Measurements from ENCODE around the gene CAMK2B. TPM values are rescaled to one million over a fixed set of nuclear protein-coding genes. Genes with fewer than 3 reads are reported as not detected.

Gene CAMK2B
- total RNA-seq, 2 experiments from 2014 or later: 0.11 TPM; not detected in 1

DNA sequence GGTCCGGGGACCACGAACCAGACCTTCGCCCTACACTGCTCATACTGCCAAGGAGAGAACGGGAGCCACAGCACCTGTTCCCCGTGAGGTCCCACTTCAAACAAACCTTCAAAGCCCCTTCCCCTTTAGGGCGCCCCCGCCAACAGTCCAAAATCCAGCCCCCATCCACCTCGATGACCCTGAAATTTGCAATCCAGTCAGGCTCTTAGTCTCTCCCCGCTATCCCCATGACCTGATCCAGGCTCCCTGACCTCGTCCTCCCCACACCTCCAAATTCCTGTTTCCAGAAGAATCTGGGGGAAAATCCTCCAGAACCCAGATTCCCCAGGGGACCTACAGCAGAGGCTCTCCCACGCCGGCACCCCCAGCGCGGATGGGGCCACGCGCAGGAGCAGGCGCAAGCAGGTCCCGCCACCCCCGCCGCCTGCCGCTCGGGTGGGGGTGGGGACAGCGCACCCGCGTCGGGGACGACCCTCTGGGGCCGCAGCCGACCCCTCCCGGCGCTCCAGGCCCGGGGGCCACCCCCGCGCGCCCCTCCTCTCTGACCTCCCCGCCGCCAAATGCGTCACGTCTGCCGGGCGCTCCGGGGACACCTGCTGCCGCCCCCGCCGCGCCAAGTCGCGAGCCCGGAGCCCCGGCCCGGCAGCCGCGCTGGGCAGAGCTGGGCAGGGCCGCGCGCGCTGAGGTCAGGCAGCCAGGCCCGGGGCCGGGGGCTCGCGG lies 753 bp downstream of the CAMK2B start:
- Mint-ChIP-seq H3K27me3 (peaks cover 40% of the 10 kb centered on the region), H3K4me1 (peaks cover 3% of the 10 kb centered on the region), H3K36me3 (no peaks in the 10 kb centered on the region), H3K27ac (no peak overlapping the region), H3K9me3 (no peaks in the 10 kb centered on the region), H3K4me3 (peak overlapping the region; percentile 35)
- DNase-seq (no peak), ATAC-seq (ENCODE audit: low read depth) (no peak)
- POLR2A ChIA-PET: no interaction called here

- DNase-seq (no peak), ATAC-seq (ENCODE audit: low read depth) (no peak)
- H3K9me3 Mint-ChIP-seq: no peaks in the 10 kb centered on the region
- H3K27ac Mint-ChIP-seq: no peak overlapping the region
- H3K36me3 Mint-ChIP-seq: no peaks in the 10 kb centered on the region
- H3K4me3 Mint-ChIP-seq: peak overlapping the region; percentile 35
- H3K27me3 Mint-ChIP-seq: peaks cover 40% of the 10 kb centered on the region
- POLR2A ChIA-PET: no interaction called here
- H3K4me1 Mint-ChIP-seq: peaks cover 3% of the 10 kb centered on the region
Observed at GRCh38 chr7:44324204-44324480, 1.3 kb downstream of the CAMK2B start.

- H3K9me3 Mint-ChIP-seq: no peaks in the 10 kb centered on the region
- H3K27me3 Mint-ChIP-seq: peaks cover 40% of the 10 kb centered on the region
- no peak for DNase-seq
- no peak overlapping the region for H3K4me3 Mint-ChIP-seq
- peaks cover 3% of the 10 kb centered on the region for H3K4me1 Mint-ChIP-seq
- POLR2A ChIA-PET: no interaction called here
- no peak overlapping the region for H3K27ac Mint-ChIP-seq
- ATAC-seq (ENCODE audit: low read depth): no peak
- no peaks in the 10 kb centered on the region for H3K36me3 Mint-ChIP-seq
Observed at GRCh38 chr7:44323381-44324203, 1.8 kb downstream of the CAMK2B start.

DNA sequence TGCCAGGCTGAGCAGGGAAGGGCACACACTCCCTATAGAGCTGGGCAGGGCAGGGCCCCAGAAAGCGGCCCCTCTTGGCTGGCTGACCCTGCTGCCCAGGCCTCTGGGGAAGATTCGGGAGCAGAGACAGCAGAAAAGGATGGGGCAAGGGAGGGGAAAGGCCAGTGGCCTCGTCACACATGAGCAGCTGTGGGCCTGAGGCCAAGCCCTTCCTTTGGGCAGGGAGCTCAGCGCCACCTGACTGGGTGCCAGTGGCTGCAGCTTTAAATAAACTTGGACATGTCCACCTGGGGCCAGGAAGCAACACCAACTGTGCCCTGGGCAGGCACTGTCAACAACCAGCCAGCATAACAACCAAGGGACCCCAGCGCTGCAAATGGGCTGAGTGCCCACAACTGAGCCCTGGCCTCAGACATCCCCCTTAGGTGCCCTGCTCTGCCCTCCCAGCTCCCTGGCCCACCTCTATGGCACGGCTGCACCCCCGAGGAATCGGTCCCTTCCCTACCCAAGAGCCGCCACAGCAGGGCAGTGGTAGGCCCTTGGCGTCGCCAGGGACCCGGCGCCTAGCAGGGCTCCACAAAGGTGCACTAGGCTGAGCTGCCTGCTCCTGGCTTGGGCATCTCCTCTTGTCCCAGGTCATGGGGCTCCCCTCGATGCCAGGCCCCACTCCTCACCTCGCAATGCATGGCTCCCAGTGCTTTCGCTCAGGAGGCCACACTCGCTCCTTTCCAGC lies 2.6 kb downstream of the CAMK2B start:
- Mint-ChIP-seq H3K4me3 (no peak overlapping the region), H3K27me3 (peaks cover 40% of the 10 kb centered on the region), H3K27ac (no peak overlapping the region), H3K4me1 (peaks cover 3% of the 10 kb centered on the region), H3K9me3 (no peaks in the 10 kb centered on the region), H3K36me3 (no peaks in the 10 kb centered on the region)
- ATAC-seq (ENCODE audit: low read depth) (no peak), DNase-seq (no peak)
- POLR2A ChIA-PET: no interaction called here

DNA sequence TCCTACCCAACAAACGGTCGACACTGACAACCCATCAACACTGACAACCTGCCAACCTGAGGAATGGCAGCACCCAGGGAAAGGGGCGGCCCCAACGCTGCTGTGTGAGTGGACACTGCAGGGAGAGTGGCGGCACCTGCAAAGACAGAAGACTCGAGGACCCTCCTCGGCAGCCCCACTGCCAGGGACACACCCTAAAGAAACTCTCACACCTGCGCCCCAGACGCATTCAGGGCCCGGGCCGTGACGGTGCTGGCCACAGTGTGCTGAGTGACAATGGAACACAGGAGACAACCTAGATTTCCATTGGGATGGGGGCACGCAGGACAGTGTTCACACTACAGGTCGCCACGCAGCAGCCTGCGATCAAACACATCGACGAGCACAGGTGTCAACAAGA lies 3.6 kb downstream of the CAMK2B start:
- Mint-ChIP-seq H3K4me3 (no peak overlapping the region), H3K27me3 (peaks cover 38% of the 10 kb centered on the region), H3K36me3 (no peaks in the 10 kb centered on the region), H3K4me1 (peaks cover 3% of the 10 kb centered on the region), H3K27ac (no peak overlapping the region), H3K9me3 (no peaks in the 10 kb centered on the region)
- ATAC-seq (ENCODE audit: low read depth): no peak
- DNase-seq: no peak
- POLR2A ChIA-PET: no interaction called here

GRCh38 chr7:44320794-44321371 lies 4.5 kb downstream of the CAMK2B start:
- peaks cover 33% of the 10 kb centered on the region for H3K27me3 Mint-ChIP-seq
- no peak overlapping the region for H3K27ac Mint-ChIP-seq
- H3K9me3 Mint-ChIP-seq: no peaks in the 10 kb centered on the region
- H3K36me3 Mint-ChIP-seq: no peaks in the 10 kb centered on the region
- POLR2A ChIA-PET: no interaction called here
- ATAC-seq (ENCODE audit: low read depth) (no peak), DNase-seq (no peak)
- H3K4me1 Mint-ChIP-seq: peaks cover 2% of the 10 kb centered on the region
- no peak overlapping the region for H3K4me3 Mint-ChIP-seq

DNA sequence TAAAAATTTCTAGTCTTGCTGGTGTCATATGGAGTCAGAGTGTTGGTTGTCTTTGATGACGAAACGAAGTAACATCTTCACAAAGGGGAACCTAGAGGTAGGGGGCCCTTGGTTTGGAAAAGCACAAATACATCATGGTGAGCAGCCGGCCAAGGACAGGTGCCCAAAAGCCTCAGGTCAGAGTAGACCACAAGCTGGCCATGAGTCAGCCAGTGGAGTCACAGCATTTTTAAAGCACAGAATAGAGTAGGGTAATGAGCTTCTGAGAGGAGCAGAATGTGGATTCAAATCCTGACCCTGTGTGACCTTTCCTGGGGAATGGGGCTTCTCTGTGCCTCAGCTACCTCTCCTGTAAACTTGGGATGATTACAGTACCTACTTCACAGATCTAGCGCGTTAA lies 5.3 kb downstream of the CAMK2B start:
- Mint-ChIP-seq H3K36me3 (no peaks in the 10 kb centered on the region), H3K4me1 (no peaks in the 10 kb centered on the region), H3K4me3 (no peak overlapping the region), H3K27me3 (peaks cover 32% of the 10 kb centered on the region), H3K27ac (no peak overlapping the region), H3K9me3 (no peaks in the 10 kb centered on the region)
- POLR2A ChIA-PET: no interaction called here
- DNase-seq (no peak), ATAC-seq (ENCODE audit: low read depth) (no peak)

DNA sequence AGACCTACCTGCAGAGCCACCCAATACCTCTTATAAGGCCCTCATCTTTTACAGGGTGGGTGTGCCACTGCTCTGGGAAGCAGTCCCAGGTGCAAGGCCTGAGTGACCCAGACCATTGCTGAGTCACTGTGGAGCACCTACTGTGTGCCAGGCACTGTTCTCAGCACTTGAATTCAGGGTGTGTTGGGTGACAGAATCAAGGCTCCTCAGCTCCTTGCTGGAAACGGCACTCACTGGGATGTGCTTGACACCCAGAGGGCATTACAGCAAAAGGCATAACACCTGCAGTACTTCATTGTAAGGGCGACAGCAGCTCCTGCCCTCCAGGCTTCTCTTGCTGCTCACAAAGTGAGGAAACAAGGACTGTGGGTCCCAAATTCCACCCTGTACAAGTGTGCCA lies 7.1 kb downstream of the CAMK2B start:
- POLR2A ChIA-PET: no interaction called here
- peaks cover 21% of the 10 kb centered on the region for H3K27me3 Mint-ChIP-seq
- ATAC-seq (ENCODE audit: low read depth) (no peak), DNase-seq (no peak)
- H3K36me3 Mint-ChIP-seq: no peaks in the 10 kb centered on the region
- no peak overlapping the region for H3K27ac Mint-ChIP-seq
- H3K4me3 Mint-ChIP-seq: no peak overlapping the region
- H3K4me1 Mint-ChIP-seq: no peaks in the 10 kb centered on the region
- no peaks in the 10 kb centered on the region for H3K9me3 Mint-ChIP-seq

DNA sequence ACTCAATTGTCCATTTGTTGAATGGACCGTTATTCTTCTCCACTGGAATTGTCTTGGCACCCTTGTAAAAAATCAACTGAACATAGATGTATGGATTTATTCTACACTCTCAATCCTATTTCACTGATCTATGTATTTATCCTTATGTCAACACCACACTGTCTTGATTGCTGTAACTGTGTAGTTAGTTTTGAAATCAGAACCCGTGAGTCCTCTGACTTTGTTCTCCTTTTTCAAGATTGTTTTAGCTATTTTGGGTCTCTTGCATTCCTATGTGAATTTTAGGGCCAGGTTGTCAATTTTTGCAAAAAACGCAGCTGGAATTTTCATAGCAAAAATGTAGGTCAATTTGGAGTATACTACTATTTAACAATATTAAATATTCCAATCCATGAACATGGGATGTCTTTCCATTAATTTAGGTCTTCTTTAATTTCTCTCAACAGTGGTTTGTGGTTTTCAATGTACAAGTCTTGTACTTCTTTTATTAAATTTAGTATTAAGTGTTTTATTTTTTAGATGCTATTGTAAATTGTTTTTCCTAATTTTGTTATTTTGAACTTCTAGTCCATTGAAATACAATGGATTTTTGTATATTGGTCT lies 10.0 kb downstream of the CAMK2B start:
- Mint-ChIP-seq H3K27ac (no peak overlapping the region), H3K9me3 (no peaks in the 10 kb centered on the region), H3K27me3 (peaks cover 21% of the 10 kb centered on the region), H3K36me3 (no peaks in the 10 kb centered on the region), H3K4me3 (no peak overlapping the region), H3K4me1 (peaks cover under 1% of the 10 kb centered on the region)
- POLR2A ChIA-PET: no interaction called here
- no peak for DNase-seq
- ATAC-seq (ENCODE audit: low read depth): no peak

DNA sequence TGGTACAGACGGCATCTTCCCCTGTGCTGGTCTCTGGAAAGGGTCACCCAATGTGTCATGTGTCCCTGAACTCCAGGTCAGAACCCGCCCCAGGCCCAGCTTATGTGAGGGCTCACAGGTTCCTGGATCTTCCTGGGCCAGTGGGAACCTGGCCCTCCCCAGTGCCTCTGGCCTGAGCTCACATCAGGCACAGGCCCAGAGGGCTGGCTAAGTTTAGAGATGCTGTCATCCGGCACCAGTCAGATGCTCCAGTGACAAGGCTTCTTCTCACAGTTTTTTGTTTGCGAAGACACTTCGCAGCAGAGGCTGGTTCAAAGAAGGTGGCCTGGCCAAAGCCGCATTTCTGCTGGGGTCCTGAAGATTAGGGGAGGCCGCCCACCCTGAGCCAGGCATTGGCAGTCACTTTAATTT lies 11.8 kb downstream of the CAMK2B start:
- ATAC-seq (ENCODE audit: low read depth) (no peak), DNase-seq (no peak)
- H3K4me1 Mint-ChIP-seq: peaks cover 5% of the 10 kb centered on the region
- H3K4me3 Mint-ChIP-seq: no peak overlapping the region
- POLR2A ChIA-PET: no interaction called here
- no peaks in the 10 kb centered on the region for H3K36me3 Mint-ChIP-seq
- no peak overlapping the region for H3K27ac Mint-ChIP-seq
- no peaks in the 10 kb centered on the region for H3K9me3 Mint-ChIP-seq
- H3K27me3 Mint-ChIP-seq: peaks cover 26% of the 10 kb centered on the region

GRCh38 chr7:44313016-44313415 lies 12.4 kb downstream of the CAMK2B start:
- Mint-ChIP-seq H3K27ac (no peak overlapping the region), H3K4me1 (peaks cover 5% of the 10 kb centered on the region), H3K4me3 (no peak overlapping the region), H3K36me3 (no peaks in the 10 kb centered on the region), H3K27me3 (peaks cover 30% of the 10 kb centered on the region), H3K9me3 (no peaks in the 10 kb centered on the region)
- POLR2A ChIA-PET: no interaction called here
- DNase-seq (no peak), ATAC-seq (ENCODE audit: low read depth) (no peak)

- ATAC-seq (ENCODE audit: low read depth) (no peak), DNase-seq (no peak)
- POLR2A ChIA-PET: no interaction called here
- H3K4me1 Mint-ChIP-seq: peaks cover 5% of the 10 kb centered on the region
- no peak overlapping the region for H3K27ac Mint-ChIP-seq
- H3K36me3 Mint-ChIP-seq: no peaks in the 10 kb centered on the region
- H3K27me3 Mint-ChIP-seq: peaks cover 27% of the 10 kb centered on the region
- no peak overlapping the region for H3K4me3 Mint-ChIP-seq
- H3K9me3 Mint-ChIP-seq: no peaks in the 10 kb centered on the region
Observed at GRCh38 chr7:44311561-44312495, 13.6 kb downstream of the CAMK2B start.

Measured in activated naive CD8-positive, alpha-beta T cell treated with anti-CD3 and anti-CD28 coated beads, Interleukin-2, amount 10 ng/mL, durations not matched to agents 7 days and 5 days (primary cell).